GM18526 (cell line): ENCODE data around the gene ARHGAP12.

Experiments
- POLR2A ChIP-seq: IDR thresholded peaks from 3 replicates; pipeline ENCODE4 v1.6.1; 2011; ENCODE audit not compliant: insufficient read length; ENCODE audit errors: extremely low read depth

ARHGAP12 gene

DNA sequence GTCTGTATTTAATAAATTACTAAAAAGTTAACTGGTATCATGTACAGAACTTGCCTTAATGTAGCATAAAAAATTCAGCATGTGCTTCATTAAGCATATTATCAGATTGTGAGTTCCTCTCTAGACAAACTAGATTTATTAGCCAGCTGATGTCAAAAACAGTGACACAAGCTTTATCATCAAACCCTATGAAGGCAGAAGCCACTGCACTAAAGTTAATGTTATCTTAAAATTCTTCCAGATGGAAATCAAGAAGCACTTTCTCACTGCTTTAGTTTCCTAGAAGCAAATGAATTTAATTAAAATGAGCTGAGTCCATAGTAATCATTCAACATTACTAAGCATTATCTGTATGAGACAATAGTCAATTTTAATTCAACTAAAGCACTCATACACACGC, 96.4 kb downstream of the ARHGAP12 start:
- TF ChIP-seq POLR2A = no peak

GRCh38 chr10:31830887-31831286, 97.7 kb downstream of the ARHGAP12 start:
- no peak for TF ChIP-seq POLR2A

- TF ChIP-seq POLR2A = no peak
Measured at GRCh38 chr10:31829776-31830175, 98.9 kb downstream of the ARHGAP12 start.

DNA sequence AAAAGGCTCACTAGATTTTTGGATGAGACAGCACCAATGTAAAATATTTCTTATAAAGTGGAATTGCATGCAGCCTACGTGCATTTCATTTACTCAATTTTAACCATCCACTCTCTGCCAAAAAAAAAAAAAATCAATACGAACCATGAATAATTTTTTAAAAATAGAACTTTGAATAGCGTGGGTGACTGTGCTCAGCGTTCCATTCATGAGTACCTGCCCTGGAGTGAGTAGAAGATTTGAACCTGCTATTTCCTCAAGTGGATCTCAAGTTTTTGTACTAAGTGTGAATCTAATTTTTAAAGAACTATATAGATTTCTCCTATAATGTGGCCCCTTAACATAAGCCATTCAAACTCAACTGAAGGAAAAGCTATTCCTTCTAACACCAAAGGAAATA, 105.3 kb downstream of the ARHGAP12 start:
- TF ChIP-seq POLR2A = no peak

GRCh38 chr10:31822616-31823318, 105.9 kb downstream of the ARHGAP12 start:
- no peak for TF ChIP-seq POLR2A

GRCh38 chr10:31822150-31822549, 106.5 kb downstream of the ARHGAP12 start:
- no peak for TF ChIP-seq POLR2A

DNA sequence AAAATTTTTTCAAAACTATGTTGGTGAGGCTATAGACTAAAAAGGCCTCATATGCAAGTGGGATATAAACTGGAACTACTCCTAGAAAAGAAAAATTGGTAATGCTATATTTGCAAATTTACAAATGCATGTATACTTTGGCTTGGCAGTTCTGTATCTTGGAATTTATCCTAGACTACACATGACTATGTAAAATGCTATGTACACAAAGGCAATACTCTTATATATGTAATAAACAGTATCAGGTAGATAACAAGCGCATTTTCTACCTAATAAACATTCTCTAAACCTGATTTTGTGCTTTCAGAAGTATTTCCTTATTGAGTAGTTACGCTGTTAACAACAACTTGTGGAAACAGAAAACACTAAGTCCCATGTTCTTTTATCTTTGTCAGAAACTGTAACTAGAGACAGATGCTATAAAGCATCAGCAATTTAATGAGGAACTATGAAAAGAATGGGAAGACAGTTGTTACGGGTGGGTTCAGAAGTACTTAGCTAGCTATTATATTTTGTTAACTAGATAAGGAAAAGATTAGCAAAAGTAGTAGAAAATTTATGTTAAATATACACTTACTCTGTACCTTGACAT, 107.8 kb downstream of the ARHGAP12 start:
- TF ChIP-seq POLR2A = no peak

DNA sequence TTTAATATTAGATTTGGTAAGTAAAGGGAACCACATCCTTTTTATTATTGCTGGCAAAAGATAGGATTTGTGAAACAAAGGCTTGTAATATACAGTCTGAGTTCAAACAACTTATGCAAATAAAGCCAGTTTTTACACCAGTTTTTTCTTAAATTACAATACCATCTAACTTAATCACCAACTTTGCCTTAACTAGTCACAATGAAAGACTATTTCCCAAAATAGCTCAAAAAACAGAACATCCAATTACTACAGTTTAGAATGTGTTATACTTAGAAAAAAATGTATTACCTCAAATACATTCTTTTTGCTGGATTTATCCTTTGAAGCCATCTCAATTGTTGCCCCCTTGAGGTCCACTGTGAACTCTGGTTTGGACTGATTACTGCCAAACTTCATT, 108.5 kb downstream of the ARHGAP12 start:
- TF ChIP-seq POLR2A = no peak

- no peak for TF ChIP-seq POLR2A
Measured at GRCh38 chr10:31819391-31819820, 109.2 kb downstream of the ARHGAP12 start.

GRCh38 chr10:31816318-31816717, 112.3 kb downstream of the ARHGAP12 start:
- TF ChIP-seq POLR2A = no peak

DNA sequence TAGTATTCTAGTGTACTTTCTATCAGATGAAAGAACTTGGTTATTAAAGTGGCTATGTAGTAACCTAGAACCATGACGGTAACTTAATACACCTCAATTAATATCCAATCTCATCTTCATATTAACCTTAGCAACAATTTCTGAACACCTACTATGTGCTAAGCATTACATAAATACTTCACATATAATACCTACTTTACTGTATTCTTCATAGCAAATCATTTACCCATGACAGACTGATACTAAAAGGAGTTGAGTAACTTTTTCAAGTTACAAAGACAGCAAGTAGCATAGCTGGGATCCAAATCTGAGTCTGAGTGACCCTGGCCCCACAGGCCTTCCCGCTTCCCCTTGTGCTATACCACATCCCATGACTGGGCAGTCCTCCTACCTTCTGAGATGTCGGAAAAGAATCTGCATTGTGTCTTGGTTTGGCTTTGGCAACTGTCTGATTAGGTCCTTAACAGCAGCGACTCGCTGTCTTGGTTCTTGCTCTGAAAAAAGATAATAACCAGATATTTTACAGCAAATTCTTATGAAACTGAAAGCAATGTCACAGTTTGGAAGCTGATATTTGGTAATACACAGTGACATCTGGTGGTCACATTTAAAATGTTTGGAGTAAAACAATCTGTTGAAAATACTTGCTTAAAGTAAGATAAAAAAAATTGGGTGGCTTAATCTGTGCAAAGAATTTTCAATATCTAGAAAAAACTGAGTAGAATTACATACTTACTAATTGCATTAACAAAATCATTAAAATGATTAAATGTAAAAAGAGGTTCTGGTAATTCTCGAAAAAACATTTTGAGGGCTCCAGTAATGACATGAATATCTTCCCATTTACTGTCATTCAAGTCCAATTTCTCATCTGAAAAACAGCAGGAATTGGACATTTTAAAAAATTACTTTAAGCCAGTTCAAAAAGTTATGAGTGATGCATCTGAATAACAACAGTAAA, 120.1 kb downstream of the ARHGAP12 start:
- TF ChIP-seq POLR2A = no peak

DNA sequence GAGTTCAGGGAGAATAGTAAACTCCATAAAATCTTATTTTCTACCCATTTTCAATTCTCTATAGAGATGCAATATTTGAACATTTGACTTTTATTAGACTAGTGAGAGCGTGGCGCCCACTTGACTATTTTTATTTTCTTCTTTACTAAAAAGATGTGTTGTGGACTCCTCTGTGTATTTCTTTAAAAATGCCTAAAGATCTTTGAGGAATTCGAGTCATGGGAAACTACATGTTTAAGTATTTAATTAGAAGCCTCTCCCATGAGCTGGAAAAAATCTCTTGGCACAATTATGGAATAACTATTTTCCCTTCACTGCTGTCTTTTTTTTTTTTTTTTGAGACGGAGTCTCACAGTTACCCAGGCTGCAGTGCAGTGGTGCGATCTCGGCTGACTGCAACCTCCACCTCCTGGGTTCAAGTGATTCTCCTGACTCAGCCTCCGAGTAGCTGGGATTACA, 124.2 kb downstream of the ARHGAP12 start:
- TF ChIP-seq POLR2A = no peak

DNA sequence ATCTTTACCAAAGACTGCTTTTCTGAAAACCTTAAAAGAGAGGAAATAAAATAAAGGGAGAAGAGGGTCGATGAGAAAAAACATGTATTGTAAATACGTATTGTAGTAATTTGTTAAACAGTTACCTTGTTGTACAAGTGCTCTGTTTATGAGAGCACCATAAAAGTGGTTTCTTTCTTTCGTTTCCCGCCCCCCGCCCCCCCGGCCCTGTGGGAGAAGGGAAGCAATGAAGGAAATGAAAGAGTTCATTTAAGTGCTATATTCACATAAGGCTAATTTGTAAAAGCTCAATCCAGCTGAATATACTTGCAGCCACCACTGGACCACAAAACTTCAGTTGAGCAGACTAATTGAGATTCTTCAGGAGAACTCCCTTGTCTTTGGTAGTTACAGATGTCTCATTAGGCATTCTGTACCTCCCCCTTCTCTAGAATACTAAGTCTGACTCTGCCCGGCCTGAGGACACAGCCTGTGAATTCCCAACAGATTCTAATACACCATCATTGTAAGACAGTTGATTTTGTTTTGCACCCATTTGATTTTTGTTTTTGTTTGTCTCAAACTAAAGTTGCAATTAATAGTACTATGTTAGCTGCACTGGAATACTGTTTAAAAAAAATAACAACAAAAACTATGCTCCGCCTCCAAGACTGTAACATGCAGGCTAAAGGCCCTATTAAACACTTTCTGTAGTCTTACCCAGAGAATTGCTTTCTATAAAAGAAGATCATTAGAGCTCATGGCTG, 124.9 kb downstream of the ARHGAP12 start:
- TF ChIP-seq POLR2A = no peak

- TF ChIP-seq POLR2A = no peak
Measured at GRCh38 chr10:31799181-31799580, 129.4 kb downstream of the ARHGAP12 start.

DNA sequence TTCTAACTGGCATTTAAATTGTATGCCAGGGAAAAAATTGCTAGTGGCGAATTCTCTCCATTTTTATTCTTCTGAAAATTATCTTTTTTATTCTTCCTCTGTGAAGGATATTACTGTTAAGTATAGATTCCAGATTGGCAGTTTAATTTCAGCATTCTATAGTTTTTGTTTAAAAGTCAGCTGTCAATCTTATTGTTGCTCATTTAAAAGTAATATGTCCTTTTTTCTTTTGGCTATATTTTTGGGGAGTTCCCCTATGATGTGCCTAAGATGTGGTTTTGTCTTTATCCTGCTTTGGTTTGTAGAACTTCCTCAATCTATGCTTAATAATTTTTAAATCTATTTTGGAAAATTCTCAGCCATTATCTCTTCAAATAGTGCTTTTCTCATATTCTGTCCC, 135.9 kb downstream of the ARHGAP12 start:
- TF ChIP-seq POLR2A = no peak
